Urinary bladder (tissue), 4 donors: ENCODE data around the gene SLC13A2. TPM values are rescaled to one million over a fixed set of nuclear protein-coding genes. Genes with fewer than 3 reads are reported as not detected.

Source experiments
- DNase-seq: peaks from one replicate; pipeline ENCODE4 v3.0.0-alpha.2; 2015; ENCODE audit errors: extremely low spot score
- H3K27ac ChIP-seq: one replicate; pipeline ENCODE4 v1.5.1; 2013; ENCODE audit warnings: low read depth, mild to moderate bottlenecking, moderate library complexity
- H3K36me3 ChIP-seq: one replicate; pipeline ENCODE4 v1.6.1; 2013; ENCODE audit warnings: mild to moderate bottlenecking, moderate library complexity; ENCODE audit not compliant: insufficient read depth
- H3K4me1 ChIP-seq: one replicate; pipeline ENCODE4 v1.6.1; 2013; ENCODE audit warnings: mild to moderate bottlenecking, moderate library complexity; ENCODE audit not compliant: insufficient read depth
- H3K4me3 ChIP-seq: one replicate; pipeline ENCODE4 v1.5.1; 2013; ENCODE audit warnings: low read depth, low read length
- WGBS: extraction: QIAGEN DNeasy Blood & Tissue Kit; methylation state at CpG from one replicate; pipeline ENCODE4 v1.1.7; 2013; 5-methylcytosine and 5-hydroxymethylcytosine counted together
- polyA plus RNA-seq: library from polyadenylated mRNA; stranded (reverse); fragments of 200-250 nt; gene quantifications from one replicate; pipeline ENCODE4 v1.2.3, GENCODE V29; 2013
- total RNA-seq: library from RNA; depleted of rRNA; stranded (reverse); fragments of >200 nt; gene quantifications from one replicate; pipeline ENCODE4 v1.2.3, GENCODE V29; 2014
- donor health status: healthy with polysubstance abuse.
- donor health status: healthy.

Gene SLC13A2
- total and polyA plus RNA-seq, 2 donors, result 0.03 TPM; not detected in 1

DNA sequence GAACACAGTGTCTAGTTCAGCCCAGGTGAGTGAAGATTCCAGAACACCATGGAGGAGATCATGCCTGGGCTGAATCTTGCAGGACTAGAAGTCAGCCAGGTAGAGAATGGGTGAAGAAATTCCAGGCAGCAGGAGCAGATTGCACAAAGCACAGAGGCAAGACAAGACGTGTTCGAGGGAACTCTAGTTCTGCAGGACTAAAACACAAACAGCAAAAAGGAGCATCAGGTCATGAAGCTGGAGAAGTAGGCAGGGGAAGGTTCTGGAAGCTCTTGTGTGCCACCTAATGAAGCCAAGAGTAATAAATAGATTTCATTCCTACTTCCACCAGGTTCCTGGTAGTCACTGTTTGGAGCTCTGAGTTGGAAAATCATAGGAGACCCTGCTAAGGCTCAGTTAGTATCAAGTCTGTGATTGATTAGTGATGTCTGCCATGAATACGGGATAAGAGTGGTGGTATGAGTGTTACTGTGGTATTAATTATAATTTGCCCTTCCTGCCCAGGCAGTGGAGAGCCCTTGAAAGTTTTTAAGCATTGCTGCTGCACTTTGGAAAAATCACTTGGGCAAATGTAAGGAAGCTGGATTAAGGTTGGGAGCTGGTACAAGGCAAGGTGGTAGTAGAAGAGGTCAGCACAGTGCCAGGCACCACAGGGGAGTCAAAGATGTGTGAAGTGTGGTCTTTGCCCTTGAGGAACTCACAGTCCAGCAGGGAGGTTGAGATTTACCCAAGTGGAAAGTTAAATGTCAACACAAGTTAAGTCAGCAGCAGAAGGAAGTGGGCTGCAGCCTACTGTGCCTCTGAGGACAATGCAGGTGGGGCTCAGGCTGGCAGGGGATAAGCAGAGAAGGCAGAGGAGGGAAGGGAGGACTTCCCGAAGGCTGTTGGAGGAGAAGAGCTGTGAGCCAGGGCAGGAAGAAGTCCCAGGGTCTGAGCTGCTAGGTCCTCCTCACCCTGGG is 19.2 kb downstream of the SLC13A2 start:
- WGBS, result 49% methylated on average over 4 of the region's 4 CpGs
- DNase-seq, result no peak
- no peak overlapping the region for H3K4me3 ChIP-seq
- H3K4me1 ChIP-seq, result no peaks in the 10 kb centered on the region
- no peak overlapping the region for H3K27ac ChIP-seq
- no peaks in the 10 kb centered on the region for H3K36me3 ChIP-seq

DNA sequence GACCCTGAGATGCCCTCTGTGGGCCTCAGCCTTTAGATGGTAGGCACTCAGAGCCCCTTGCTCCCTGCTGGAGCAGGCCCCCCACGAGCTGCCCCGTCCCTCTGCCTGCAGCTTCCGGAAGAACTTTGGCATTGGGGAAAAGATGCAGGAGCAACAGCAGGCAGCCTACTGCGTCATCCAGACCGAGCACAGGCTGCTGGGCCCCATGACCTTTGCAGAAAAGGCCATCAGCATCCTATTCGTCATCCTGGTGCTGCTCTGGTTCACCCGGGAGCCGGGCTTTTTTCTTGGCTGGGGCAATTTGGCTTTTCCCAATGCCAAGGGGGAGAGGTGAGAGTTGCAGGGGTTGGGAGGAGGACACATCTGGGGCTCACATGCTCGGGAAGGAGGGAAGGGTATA is 20.0 kb downstream of the SLC13A2 start:
- 39% methylated on average over 9 of the region's 9 CpGs for WGBS
- H3K27ac ChIP-seq, result no peak overlapping the region
- no peak overlapping the region for H3K4me3 ChIP-seq

DNA sequence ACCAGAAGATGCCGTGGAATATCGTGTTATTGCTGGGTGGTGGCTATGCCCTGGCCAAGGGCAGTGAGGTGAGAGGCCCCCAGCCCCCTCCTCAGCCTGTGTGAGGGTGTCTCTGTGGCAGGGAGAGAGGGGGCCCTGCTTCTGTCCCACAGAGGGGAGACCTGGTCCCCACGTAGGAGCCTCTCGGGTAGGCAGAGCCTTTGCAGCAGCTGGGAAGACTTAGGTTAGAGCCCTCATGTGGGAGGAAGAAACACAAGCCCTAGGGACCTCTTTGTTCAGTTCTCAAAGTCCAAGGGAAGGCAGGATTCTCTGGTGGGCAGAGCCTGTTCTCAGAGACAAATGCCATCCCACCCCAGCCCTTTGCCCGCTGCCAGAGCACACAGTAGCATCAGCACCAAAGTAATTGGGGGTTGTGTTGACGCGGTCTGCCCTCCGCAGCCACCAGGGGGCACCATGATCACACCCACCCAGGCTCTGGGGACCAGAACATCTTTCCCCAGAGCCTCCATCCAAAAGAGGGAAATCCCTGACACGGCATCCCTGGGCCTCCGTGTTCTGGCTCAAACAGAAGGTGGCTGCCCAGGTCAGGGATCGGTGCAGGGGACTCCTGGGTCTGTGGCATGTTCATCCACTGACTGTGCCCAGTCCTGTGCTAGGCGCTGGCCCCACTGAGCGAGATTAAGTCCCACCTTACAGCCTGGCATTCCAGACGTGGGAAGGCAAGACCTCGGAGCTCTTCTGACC is 21.2 kb downstream of the SLC13A2 start:
- 36% methylated on average over 15 of the region's 15 CpGs for WGBS

More for the DNA sequence above, 20.0 kb downstream of the SLC13A2 start:
- Histone ChIP-seq H3K4me1 (no peaks in the 10 kb centered on the region), H3K36me3 (no peaks in the 10 kb centered on the region)
- DNase-seq, result no peak

DNA sequence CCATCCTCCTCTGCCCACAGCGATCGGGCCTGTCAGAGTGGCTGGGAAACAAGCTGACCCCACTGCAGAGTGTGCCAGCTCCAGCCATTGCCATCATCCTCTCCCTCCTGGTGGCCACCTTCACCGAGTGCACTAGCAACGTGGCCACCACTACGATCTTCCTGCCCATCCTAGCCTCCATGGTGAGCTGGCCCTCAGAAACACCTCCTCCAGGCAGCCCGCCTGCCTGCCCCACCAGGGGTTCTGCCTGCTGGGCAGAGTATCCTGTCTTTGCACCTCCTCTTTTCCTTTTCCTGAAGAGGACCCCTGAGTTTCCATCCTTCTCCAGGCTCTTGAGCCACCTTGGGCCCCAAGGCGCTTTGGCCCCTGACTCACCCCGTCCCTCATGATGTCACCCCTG is 22.2 kb downstream of the SLC13A2 start:
- Histone ChIP-seq H3K27ac (no peak overlapping the region), H3K36me3 (no peaks in the 10 kb centered on the region), H3K4me1 (no peaks in the 10 kb centered on the region), H3K4me3 (no peak overlapping the region)
- no peak for DNase-seq
- 88% methylated on average over 8 of the region's 8 CpGs for WGBS

More for the DNA sequence above, 21.2 kb downstream of the SLC13A2 start:
- no peaks in the 10 kb centered on the region for H3K4me1 ChIP-seq
- H3K27ac ChIP-seq, result no peak overlapping the region
- H3K36me3 ChIP-seq, result no peaks in the 10 kb centered on the region
- DNase-seq, result no peak
- H3K4me3 ChIP-seq, result no peak overlapping the region

DNA sequence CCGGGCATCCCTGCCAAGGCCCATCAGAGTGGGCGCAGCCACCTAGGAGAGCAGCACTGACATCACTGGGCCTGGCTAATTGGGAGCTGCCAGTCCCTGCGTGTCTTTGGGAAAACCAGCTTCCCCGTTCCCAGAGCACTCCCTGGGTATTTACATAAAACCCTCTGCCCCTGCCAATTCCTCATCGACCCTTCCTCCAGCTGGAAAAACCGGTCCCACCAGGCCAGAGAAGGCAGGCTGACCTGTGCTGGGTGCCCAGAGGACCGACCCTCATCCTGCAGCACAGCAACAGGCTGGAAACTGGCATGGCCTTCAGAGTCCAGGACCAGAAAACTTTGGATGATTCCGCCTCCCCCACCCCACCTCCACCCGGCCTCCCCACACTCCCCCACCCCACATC is 24.5 kb downstream of the SLC13A2 start:
- Histone ChIP-seq H3K4me3 (no peak overlapping the region), H3K27ac (no peak overlapping the region), H3K4me1 (no peaks in the 10 kb centered on the region), H3K36me3 (no peaks in the 10 kb centered on the region)
- no peak for DNase-seq
- 42% methylated on average over 9 of the region's 9 CpGs for WGBS

DNA sequence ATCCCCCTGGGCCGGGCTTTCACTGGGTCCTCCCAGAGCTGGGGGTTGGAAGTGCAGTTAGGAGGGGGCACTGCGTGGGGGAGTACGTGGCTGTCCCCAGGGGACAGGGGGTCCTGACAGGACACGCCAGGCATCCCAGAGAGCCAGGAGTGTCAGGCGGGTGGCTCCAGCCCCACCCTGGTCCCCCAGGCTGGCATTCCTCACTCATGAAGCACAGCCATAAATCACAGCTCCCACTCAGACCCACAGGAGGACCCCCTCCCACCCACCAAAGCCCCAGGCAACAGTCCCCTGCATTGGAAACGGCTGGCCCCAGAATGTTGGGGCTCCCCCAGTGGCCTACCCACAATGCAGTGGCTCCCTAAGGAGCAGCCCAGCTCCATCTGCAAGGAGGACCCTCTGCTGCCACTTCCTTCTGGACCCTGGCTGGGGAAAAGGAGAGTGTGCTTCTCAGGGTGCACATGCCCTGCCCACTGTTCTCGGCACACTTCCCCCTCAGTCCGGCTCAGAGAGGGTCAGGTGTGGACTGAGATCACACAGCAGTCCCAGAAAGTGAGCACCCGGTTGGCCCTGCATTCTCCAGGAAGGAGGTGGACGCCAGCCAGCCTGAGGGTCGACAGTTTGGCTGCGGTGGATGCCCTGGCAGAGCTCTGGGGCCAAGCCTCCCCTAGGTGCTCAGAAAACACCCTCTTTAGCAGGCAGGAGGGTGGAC is 25.4 kb downstream of the SLC13A2 start:
- H3K36me3 ChIP-seq, result no peaks in the 10 kb centered on the region
- no peak overlapping the region for H3K4me3 ChIP-seq
- no peak for DNase-seq
- no peaks in the 10 kb centered on the region for H3K4me1 ChIP-seq
- WGBS, result 48% methylated on average over 12 of the region's 12 CpGs
- H3K27ac ChIP-seq, result no peak overlapping the region

DNA sequence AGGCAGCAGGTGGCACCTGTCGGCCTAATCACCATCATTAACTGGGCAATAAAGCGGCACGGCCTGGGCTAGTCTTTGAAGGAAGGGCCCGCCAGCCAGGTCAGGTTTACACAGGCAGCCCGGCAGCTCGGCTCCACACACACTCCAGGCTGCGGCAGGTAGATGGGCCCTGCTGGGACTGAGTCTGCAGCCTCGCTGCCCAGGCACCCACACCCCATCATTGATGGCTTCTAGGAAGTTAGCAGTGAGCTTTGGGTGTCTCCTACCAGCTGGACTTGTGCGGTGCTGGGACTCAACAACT is 25.9 kb downstream of the SLC13A2 start:
- Histone ChIP-seq H3K36me3 (no peaks in the 10 kb centered on the region), H3K27ac (no peak overlapping the region), H3K4me1 (no peaks in the 10 kb centered on the region), H3K4me3 (no peak overlapping the region)
- DNase-seq, result no peak
- WGBS, result 53% methylated on average over 9 of the region's 9 CpGs

DNA sequence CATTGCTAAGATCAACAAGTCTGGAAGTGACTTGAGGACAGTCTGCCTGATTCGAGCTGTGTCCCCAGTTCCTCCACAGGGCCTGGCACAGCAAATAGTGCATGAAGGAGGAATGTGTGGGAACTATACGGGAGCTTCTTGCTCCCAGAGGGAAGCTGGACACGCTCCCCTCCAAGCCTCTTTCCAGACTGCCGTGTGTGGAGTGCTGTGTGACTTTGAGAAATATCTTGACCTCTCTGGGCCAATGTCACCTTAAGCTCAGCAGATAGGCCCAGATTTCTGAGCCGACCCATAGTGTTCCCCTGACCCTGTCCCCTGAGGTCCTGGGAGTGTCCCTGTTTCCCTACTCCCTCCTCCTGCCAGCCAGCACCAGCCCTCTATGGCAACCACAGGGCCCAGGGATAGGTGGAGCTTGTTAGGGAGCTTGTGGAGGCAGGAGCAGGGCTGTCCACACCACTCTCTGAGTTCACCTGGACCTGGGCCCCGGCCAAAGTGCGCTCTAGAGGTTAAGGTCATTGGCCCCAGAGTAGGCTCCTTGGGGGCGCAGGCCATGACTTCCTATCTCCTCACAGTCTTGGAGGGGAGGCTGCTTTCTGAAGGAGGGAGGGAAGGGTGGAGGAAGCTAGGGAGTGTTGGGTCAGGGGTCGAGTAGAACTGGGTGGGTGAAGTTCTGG is 26.4 kb downstream of the SLC13A2 start:
- no peak for DNase-seq
- H3K4me1 ChIP-seq, result no peaks in the 10 kb centered on the region
- 67% methylated on average over 9 of the region's 9 CpGs for WGBS
- H3K27ac ChIP-seq, result no peak overlapping the region
- H3K4me3 ChIP-seq, result no peak overlapping the region
- H3K36me3 ChIP-seq, result no peaks in the 10 kb centered on the region

DNA sequence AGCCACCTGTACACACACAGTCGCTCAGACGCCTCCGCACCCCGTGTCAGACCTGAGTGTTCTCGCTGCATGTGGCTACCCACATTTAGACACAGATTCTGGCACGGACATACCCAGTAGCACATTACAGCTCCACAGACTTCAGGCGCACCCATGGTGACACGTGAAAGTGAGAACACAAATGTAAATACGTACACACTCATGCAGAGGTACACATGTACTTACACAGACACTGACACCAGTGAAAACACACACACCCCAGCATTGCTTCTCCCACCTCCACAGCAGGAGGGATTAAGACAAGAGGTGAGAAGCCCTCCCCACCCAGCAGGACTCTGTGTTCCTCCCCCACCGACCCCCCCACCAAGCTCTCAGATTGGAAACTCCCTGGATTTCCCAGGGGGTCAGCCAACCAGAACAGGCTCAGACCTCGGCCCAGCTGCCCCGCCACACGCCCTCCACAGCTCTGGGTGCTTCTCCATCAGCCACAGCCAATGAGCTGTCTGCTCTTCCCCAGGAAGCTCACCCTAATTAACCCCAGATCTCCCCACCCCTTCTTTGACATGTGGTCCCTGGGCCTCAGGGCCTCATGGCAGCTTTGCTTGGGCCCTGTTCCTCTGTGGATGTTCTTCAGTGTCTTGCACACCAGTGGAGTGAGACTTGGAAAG is 27.4 kb downstream of the SLC13A2 start:
- Histone ChIP-seq H3K4me1 (no peaks in the 10 kb centered on the region), H3K27ac (no peak overlapping the region), H3K36me3 (no peaks in the 10 kb centered on the region), H3K4me3 (no peak overlapping the region)
- WGBS, result 58% methylated on average over 13 of the region's 13 CpGs
- no peak for DNase-seq

DNA sequence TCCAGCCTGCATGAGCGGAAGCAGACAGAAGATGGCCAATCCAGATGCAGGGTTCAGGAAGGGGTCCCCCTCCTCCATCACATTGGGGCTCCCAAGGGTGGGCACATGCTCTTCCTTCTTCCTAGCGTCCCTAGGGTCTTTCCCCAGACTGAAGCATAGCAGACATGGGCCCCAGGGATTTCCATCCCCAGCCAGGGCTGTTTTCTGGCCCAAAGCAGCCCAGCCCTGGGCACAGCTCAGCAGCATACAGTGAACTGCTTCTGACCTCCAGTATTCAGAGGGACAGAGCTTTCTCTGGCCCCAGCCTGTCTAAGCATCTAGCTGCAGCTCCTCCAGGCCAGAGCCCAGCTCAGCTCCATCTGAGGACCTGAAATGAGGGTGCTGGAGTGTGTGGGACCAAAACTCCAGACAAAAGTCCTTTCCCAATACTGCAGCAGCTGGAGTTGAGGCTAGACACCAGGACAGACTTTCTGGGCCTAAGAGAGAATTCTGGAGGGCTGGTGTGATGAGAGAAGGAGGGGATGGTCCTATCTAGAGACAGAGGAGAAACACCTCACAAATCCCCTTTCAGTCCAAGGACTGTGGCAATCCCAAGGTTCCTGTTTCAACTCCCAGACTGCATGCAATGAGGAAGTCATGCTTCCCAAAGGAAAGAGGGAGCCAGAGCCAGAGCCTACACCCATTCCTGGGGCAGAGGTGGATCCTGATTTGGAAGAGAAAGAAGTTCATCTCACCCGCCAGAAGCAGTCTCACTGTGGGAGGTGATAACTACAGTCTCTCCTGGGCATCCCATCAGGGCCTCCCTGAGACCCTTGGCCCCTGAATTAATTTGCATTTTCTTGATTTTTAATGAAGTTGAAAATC is 28.2 kb downstream of the SLC13A2 start:
- no peaks in the 10 kb centered on the region for H3K36me3 ChIP-seq
- no peaks in the 10 kb centered on the region for H3K4me1 ChIP-seq
- DNase-seq, result no peak
- H3K4me3 ChIP-seq, result no peak overlapping the region
- 66% methylated on average over 3 of the region's 3 CpGs for WGBS
- no peak overlapping the region for H3K27ac ChIP-seq

DNA sequence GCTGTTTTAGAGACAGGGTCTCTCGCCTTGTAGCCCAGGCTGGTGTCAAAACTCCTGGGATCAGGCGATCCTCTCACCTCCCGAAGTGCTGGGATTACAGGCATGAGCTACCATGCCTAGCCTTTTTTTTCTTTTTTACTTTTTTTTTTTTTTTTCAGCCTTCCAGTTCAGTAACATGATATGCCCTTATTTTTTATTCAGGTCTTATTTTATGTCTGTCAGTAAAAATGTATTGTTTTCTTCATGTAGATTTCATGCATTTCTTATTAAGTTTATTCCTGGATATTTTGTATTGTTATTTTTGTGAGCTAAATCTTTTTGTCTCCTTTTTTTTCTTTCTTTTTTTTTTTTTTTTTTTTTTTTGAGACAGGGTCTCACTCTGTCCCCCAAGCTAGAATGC is 30.0 kb downstream of the SLC13A2 start:
- no peak overlapping the region for H3K4me3 ChIP-seq
- no peak for DNase-seq
- no peak overlapping the region for H3K27ac ChIP-seq
- H3K36me3 ChIP-seq, result no peaks in the 10 kb centered on the region
- WGBS, result 39% methylated on average over 3 of the region's 3 CpGs
- H3K4me1 ChIP-seq, result no peaks in the 10 kb centered on the region

DNA sequence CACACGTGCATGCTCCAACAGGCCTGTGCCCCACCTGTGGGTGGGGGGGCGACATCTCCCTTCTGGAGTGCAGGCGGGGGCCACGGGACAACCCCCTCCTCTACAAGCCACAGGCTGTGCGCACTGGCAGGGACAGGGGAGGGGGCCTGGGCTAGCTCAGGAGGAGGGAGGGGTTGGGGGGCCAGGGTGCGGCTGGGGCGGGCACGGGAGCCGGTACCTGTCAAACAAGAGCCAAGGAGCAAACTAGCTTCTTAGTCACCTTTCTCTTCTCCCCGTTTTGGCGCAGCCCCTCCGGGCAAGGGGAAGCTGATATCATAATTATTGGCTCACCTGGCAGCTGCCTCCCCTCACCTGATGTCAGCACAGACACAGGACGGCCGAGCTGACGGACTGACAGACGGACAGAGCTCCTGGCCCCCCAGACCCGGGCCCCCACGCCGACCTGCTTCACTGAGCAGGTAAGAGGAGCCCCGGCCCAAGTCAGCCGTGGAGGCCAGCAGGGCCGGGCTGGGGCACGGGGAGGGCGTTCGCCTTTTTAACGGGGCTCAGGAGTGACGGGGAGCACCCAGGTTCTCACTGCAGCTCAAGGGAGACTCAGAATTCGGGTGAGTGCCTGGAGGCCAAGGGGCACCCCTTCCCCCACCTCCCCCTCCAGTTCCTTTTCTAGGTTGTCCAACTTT is 32.7 kb downstream of the SLC13A2 start, which contains the start of gene FOXN1:
TSS of gene FOXN1 (plus strand) at position 363 of the 680 bp plus-strand sequence. CDS start 17,622 bp downstream, outside the sequence.
- no peaks in the 10 kb centered on the region for H3K36me3 ChIP-seq
- DNase-seq, result no peak
- no peak within 1 kb of the TSS for H3K4me3 ChIP-seq
- H3K27ac ChIP-seq, result no peak within 1 kb of the TSS
- no peaks in the 10 kb centered on the region for H3K4me1 ChIP-seq
- 76% methylated on average over 28 of the region's 28 CpGs for WGBS
